ENCODE data around the gene ZEB1.
"Not testable (repeated sequence)": the region's sequence is repeated elsewhere in the genome, so short reads cannot be mapped to it uniquely, and the experiment has no call there.

ZEB1 gene

GRCh38 chr10:31421322-31421721 is 102.3 kb downstream of the ZEB1 start:
- FAIRE-seq: no peak
- no peak for DNase-seq (ENCODE audit: low spot score)

DNA sequence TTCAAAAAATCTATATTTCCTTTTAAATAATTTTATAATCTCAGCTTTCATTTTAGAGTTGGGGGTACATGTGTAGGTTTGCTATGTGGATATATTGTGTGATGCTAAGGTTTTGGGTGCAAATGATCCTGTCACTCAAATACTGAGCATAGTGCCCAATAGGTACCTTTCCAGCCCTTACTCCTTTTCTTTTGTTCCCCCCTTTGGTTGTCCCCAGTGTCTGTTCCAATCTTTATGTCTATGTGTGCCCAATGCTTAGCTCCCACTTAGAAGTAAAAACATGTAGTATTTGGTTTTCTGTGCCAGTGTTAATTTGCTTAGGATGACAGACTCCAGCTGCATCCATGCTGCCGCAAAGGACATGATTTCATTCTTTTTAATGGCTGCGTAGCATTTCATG is 103.6 kb downstream of the ZEB1 start:
- FAIRE-seq (no peak), DNase-seq (ENCODE audit: low spot score) (no peak)

DNA sequence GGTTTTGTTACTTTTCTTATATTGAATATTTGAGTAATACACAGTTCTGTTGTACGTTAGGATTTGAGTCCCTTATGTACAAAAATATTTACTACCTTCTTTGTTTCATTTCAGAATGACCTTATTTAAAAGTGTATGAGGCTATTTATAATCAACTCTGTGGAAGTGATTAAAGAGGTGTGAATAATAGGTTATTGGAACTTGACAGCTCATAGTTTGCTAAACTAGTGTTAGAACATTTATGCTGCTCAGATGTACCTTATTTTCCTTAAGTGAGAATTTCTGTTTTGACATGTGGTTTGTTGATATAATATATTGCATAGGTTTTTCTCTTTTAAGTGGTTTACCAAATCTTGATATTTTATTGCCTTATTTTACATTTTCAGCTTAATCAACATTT is 105.5 kb downstream of the ZEB1 start:
- FAIRE-seq (no peak), DNase-seq (ENCODE audit: low spot score) (no peak)

GRCh38 chr10:31426401-31426800 is 107.4 kb downstream of the ZEB1 start:
- no peak for FAIRE-seq
- DNase-seq (ENCODE audit: low spot score): peak; percentile 21

DNA sequence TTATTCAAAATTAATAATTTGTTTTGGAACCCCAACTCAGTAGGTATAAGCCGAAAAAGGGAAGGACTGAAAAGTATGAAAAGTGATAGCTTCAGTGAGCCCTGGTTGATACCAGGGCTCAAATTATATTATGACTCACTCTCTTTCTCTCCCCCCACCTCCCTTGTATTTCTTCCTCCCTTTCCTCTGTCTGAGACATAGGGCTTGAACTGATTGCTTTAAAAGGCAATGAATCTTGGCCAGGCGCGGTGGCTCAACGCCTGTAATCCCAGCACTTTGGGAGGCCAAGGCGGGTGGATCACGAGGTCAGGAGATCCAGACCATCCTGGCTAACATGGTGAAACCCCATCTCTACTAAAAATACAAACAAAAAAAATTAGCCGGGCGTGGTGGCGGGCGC is 108.3 kb downstream of the ZEB1 start:
- not testable (repeated sequence) for FAIRE-seq
- DNase-seq (ENCODE audit: low spot score): peak; percentile 12

DNA sequence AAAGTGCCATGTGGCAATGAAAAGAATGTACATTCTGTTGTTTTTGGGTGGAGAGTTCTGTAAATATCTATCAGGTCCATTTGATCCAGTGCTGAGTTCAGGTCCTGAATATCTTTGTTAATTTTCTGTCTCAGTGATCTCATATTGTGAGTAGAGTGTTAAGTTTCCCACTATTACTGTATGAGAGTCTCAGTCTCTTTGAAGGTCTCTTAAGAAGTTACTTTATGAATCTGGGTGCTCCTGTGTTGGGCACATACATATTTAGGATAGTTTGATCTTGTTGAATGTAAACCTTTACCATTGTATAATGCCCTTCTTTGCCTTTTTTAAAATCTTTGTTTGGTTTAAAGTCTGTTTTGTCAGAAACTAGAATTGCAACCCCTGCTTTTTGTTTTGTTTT is 109.5 kb downstream of the ZEB1 start:
- not testable (repeated sequence) for DNase-seq (ENCODE audit: low spot score); FAIRE-seq

DNA sequence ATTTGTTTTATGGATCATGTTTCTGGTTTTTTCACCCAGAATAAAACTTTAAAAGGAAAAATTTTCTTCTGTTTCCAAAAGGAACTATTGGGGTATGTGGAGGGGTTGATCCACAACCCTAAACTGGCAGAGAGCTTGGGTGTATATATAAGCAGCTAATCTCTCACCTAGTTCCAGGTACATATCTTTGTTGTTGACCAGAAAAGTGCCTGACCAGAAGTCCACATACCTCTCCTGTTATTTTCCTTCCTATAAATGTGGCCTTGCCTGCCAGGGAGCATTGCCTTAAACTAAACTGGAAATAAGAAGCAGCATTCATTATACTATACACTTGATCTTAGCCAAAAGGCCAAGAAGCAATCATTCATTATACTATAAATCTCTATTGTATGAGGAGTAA is 112.0 kb downstream of the ZEB1 start:
- no peak for DNase-seq (ENCODE audit: low spot score)
- FAIRE-seq: no peak

- DNase-seq (ENCODE audit: low spot score) (no peak), FAIRE-seq (no peak)
Observed at GRCh38 chr10:31437959-31438358, 118.9 kb downstream of the ZEB1 start.

DNA sequence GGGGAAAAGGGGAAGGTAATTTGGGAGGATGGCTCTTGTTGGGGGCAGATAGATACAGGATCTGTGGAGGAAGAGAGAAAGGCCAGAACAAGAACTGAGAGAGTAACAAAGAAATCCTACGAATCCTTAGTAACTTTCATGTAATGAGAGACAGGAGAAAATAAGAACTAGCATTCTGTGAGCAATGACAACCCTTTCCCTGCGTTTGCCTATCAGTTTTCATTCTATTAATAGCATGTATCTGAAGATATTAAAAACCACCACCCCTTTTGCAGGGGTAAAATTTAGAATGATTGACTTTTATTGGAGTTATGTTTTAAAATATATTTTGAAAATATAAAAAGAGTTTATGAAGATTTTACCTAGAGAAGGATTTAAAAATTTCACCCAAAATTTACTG is 132.8 kb downstream of the ZEB1 start:
- DNase-seq (ENCODE audit: low spot score): no peak
- FAIRE-seq: no peak

- no peak for FAIRE-seq
- no peak for DNase-seq (ENCODE audit: low spot score)
Observed at GRCh38 chr10:31456468-31456867, 137.5 kb downstream of the ZEB1 start.

DNA sequence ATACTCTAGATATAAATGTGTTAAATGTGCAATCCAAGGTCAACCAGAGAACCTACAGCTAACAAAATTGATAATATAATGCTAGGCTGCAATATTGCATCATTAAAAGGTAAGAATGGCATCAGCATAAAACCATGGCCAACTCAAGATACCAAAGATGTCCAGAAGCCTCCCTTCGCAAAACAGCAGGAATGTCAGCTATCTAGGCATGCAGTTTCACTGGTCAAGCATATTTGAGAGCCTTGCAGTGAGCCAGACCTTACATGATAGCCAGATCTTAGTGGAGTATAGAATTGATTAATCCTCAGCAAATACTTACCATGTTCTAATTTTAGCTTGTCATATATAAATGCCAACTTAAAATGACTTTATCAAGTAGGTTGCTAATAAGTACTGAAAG is 138.8 kb downstream of the ZEB1 start:
- FAIRE-seq: no peak

GRCh38 chr10:31458974-31459373 is 140.0 kb downstream of the ZEB1 start:
- DNase-seq (ENCODE audit: low spot score) (no peak), FAIRE-seq (no peak)

More for the DNA sequence above, 138.8 kb downstream of the ZEB1 start:
- no peak for DNase-seq (ENCODE audit: low spot score)

GRCh38 chr10:31460242-31460641 is 141.2 kb downstream of the ZEB1 start:
- no peak for FAIRE-seq
- DNase-seq (ENCODE audit: low spot score): no peak

GRCh38 chr10:31464552-31464951 is 145.5 kb downstream of the ZEB1 start:
- DNase-seq (ENCODE audit: low spot score) (no peak), FAIRE-seq (no peak)

DNA sequence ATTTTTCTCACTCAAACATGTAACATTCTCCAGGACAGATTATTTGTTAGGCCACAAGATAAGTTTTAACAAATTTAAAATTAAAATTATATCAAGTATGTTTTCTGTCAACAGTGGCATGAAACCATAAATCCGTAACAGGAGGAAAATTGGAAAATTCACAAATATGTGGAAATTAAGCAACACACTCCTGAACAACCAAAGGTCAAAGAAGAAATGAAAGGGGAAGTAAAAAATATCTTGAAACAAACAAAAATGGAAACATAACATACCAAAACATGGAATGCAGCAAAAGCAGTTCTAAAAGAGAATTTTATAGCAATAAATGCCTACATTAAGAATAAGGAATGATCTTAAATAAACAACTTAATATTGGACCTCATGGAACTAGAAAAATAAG is 147.3 kb downstream of the ZEB1 start:
- no peak for FAIRE-seq
- DNase-seq (ENCODE audit: low spot score): no peak

GRCh38 chr10:31467791-31468535 is 148.9 kb downstream of the ZEB1 start:
- DNase-seq (ENCODE audit: low spot score) (no peak), FAIRE-seq (peak; percentile 13)

DNA sequence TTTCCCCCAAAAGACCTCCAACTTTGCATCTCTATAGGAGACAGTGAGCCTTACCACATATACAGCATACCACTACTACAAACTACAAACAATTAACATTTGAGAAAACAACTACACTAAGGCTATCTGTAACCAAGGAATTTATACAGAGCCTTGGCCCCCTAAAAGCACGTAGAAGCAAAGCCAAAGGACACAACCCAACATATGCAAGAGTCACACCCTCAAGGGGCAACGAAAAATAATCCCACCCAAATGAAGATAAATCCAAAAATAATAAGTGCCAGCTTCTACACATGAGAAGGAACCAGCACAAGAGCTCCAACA is 149.5 kb downstream of the ZEB1 start:
- FAIRE-seq (no peak), DNase-seq (ENCODE audit: low spot score) (no peak)

GRCh38 chr10:31475519-31475918 is 156.5 kb downstream of the ZEB1 start:
- FAIRE-seq (no peak), DNase-seq (ENCODE audit: low spot score) (no peak)

- FAIRE-seq (no peak), DNase-seq (ENCODE audit: low spot score) (no peak)
Observed at GRCh38 chr10:31476088-31476487, 157.1 kb downstream of the ZEB1 start.

DNA sequence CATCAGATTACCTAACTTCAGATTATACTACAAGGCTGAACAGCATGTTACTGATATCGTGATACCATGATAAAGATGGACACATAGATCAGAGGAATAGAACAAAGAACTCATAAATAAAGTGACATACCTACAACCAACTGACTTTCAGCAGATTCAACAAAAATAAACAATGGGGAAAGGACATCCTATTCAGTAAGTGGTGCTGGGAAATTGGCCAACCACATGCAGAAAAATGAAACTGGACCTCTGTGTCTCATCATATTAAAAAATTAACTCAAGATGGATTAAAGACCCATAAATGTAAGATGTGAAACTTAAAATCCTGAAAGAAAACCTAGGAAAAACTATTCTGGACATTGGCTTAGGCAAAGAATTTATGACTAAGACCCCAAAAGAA is 158.6 kb downstream of the ZEB1 start:
- FAIRE-seq (no peak), DNase-seq (ENCODE audit: low spot score) (no peak)

GRCh38 chr10:31479752-31480151 is 160.7 kb downstream of the ZEB1 start:
- FAIRE-seq: no peak
- no peak for DNase-seq (ENCODE audit: low spot score)

- FAIRE-seq (no peak), DNase-seq (ENCODE audit: low spot score) (no peak)
Observed at GRCh38 chr10:31483546-31483945, 164.5 kb downstream of the ZEB1 start.

GRCh38 chr10:31484431-31485135 is 165.6 kb downstream of the ZEB1 start:
- no peak for FAIRE-seq
- no peak for DNase-seq (ENCODE audit: low spot score)

Measured in urothelium cell line (cell line).